GM18505 (cell line): ENCODE results near the gene UNC13D.
"Not testable (repeated sequence)": the region's sequence is repeated elsewhere in the genome, so short reads cannot be mapped to it uniquely, and the experiment has no call there.

Experiments used
- ATAC-seq: cut with Tn5 transposase; IDR thresholded peaks from one replicate; pipeline ENCODE4 v1.9.1; 2021; ENCODE audit not compliant: unreplicated experiment
- POLR2A ChIP-seq: IDR thresholded peaks from 4 replicates; pipeline ENCODE4 v1.6.1; 2011; ENCODE audit warnings: borderline replicate concordance; ENCODE audit not compliant: insufficient read depth, insufficient read length; ENCODE audit errors: extremely low read depth

Gene UNC13D

DNA sequence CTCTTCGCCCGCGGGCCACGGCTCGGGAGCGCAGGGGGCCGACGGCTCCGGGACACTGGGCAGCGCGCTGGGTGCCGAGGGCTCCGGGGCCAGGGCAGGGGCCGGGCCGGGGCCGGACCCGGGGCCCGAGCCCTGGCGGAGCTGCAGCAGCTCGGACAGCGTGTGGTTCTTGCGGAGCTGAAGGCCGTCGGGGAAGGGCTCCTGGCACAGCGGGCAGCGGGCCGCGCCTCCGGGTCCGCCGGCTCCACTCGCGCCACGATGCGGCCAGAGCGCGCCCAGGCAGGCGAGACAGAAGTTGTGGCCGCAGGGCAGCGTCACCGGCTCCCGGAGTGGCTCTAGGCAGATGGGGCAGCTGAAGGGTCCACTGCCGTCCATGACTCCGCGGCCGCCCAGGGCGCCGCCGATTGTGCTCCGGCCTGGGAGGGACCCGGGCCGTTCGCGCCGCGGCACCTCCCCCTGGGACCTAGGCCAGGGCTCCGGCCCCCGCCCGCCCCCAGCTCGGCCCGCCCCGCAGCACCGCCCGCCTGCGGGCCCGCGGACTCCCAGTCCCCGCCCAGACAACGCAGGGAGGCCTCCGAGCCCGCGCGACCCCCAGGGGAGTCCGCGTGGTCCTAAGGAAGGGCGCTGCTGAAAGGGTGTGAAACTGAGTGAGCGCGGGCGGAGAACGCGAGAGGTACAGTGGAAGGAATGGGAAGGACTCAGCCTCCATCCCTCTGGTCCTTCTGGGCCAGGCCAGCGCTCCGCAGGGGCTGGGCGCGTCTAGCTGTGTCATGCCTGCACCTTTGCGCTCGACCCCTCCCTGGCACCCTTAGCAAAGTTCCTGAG lies 34.2 kb upstream of the UNC13D start, which contains the start of gene TRIM47:
TRIM47 (minus strand) TSS at position 408 of the 825 bp plus-strand sequence; CDS start at position 375, 33 bp downstream.
- ATAC-seq: peak; percentile 26
- TF ChIP-seq POLR2A: peak; percentile 33

GRCh38 chr17:75877752-75878173 lies 33.6 kb upstream of the UNC13D start:
- peak; percentile 1 for TF ChIP-seq POLR2A
- peak; percentile 41 for ATAC-seq

- TF ChIP-seq POLR2A: peak; percentile 19
- ATAC-seq: no peak
These were observed 32.9 kb upstream of the UNC13D start for GRCh38 chr17:75876938-75877751.

DNA sequence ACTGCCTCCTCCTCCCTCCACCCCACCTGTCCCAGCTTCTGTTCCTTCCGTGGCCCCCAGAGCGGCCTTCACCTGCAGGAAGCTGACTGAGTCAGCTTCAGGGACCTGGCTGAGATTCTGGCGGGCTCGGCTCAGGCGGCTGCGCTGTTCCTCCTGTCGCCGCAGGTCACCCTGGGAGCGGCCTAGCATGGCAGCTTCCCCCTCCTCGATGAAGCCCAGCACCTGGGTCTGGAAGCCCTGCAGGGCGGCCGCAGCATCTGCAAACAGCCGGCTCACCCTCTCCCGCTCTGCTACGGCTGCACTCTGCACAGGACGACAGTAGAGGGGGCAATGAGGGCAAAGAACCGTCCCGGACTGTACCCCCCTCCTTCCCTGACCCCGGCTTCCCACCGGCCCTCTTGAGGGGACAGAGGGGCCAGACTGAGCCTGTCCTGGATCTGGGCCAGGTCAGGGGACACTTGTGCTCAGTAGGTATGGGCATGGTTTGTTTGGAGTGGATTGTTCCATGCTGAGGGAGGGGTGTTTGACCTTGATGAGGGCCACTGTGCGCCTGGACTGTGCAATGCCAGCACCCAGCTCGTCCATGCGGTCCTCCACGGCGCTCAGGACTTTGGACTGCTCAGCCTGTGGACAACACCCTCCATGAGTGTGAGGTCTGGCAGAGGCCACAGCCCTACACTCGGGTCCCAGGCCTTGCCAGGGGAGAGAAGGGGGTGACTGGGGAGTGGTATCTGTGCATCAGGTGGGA lies 32.2 kb upstream of the UNC13D start:
- no peak for ATAC-seq
- TF ChIP-seq POLR2A: peak; percentile 53

GRCh38 chr17:75875940-75876189 lies 31.7 kb upstream of the UNC13D start:
- ATAC-seq: no peak

GRCh38 chr17:75875182-75875939 lies 31.2 kb upstream of the UNC13D start:
- no peak for TF ChIP-seq POLR2A
- no peak for ATAC-seq

More at GRCh38 chr17:75875940-75876189, 31.7 kb upstream of the UNC13D start:
- TF ChIP-seq POLR2A: no peak

GRCh38 chr17:75874323-75875181 lies 30.3 kb upstream of the UNC13D start:
- no peak for TF ChIP-seq POLR2A
- ATAC-seq: no peak

- TF ChIP-seq POLR2A: no peak
These were observed 29.6 kb upstream of the UNC13D start for GRCh38 chr17:75873587-75874322.

GRCh38 chr17:75872434-75873351 lies 28.5 kb upstream of the UNC13D start:
- TF ChIP-seq POLR2A: no peak
- ATAC-seq: no peak

More at GRCh38 chr17:75873587-75874322, 29.6 kb upstream of the UNC13D start:
- no peak for ATAC-seq

DNA sequence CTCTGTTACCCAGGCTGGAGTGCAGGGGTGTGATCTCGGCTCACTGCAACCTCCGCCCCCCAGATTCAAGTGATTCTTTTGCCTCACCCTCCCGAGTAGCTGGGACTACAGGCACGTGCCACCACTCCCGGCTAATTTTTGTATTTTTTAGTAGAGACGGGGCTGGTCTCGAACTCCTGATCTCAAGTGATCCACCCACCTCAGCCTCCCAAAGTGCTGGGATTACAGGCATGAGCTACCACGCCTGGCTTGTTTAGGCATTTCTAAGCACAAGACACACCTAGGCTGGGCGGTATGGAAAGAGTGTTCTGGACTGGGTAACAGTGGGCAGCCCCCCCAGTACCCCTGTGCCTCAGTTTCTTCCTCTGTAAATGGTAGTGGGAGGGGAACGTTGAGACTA lies 26.0 kb upstream of the UNC13D start:
- ATAC-seq: not testable (repeated sequence)

GRCh38 chr17:75869282-75870141 lies 25.3 kb upstream of the UNC13D start:
- TF ChIP-seq POLR2A: no peak
- ATAC-seq: no peak

- not testable (repeated sequence) for ATAC-seq
These were observed 24.6 kb upstream of the UNC13D start for GRCh38 chr17:75868730-75869281.

DNA sequence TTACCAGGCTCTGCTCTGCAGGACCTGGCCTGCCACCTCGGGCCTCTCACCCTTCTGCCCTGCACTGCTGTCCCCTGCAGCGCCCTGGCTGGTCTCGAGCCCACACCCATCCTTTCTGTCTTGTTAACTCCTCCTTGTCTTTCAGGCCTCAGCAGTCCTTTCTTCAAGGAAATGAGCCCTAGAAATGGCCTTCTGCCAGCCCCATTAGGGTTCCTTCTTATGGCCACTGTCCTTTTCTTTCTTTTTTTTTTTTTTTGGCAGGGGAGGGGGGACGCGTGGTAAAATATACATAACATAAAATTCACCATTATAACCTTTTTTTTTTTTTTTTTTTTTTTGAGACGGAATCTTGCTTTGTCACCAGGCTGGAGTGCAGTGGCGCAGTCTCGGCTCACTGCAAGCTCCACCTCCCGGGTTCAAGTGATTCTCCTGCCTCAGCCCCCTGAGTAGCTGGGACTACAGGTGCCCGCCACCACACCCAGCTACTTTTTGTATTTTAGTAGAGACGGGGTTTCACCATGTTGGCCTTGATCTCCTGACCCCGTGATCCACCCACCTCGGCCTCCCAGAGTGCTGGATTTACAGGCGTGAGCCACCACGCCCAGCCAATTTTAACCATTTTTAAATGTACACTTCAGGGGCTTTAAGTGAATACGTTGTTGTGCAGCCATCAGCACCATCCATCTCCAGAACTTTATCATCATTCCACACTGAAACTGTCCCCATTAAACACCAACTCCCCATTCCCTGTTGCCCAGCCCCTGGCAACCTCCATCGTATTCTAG lies 21.4 kb upstream of the UNC13D start:
- not testable (repeated sequence) for ATAC-seq

DNA sequence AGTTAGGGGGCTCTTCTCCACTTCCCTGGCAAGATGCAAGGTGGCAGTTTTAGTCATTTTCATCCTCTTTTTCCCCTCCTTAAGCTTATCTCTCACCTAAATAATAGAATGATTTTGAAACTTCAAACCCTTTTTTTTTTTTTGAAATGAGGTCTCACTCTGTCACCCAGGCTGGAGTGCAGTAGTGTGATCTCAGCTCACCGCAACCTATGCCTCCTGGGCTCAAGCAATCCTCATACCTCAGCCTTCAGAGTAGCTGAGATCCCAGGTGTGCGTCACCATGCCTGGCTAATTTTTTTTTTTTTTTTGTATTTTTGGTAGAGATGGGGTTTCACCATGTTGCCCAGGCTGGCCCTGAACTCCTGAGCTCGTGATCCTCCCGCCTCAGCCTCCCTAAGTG lies 20.7 kb upstream of the UNC13D start:
- ATAC-seq: peak; percentile 31
